Loucy (cell line): ENCODE measurements around the gene ABHD14A.

Experiments
- H2AFZ ChIP-seq: fragments of 200-600 bp; sonication (generic); 2 replicates; pipeline ENCODE4 v1.6.0; 2016; ENCODE audit warnings: antibody characterized with exemption, mild to moderate bottlenecking, low read length, moderate library complexity
- H3F3A ChIP-seq: fragments of 200-600 bp; 2 replicates; pipeline ENCODE4 v1.6.0; 2016; ENCODE audit warnings: antibody characterized with exemption, low read depth, mild to moderate bottlenecking
- H3K27me3 ChIP-seq: fragments of 200-600 bp; sonication (generic); 2 replicates; pipeline ENCODE4 v1.6.1; 2014; ENCODE audit warnings: low read length, mild to moderate bottlenecking; ENCODE audit not compliant: insufficient read depth, poor library complexity, severe bottlenecking
- H3K36me3 ChIP-seq: fragments of 200-600 bp; sonication (generic); 2 replicates; pipeline ENCODE4 v1.6.1; 2016; ENCODE audit warnings: low read length; ENCODE audit not compliant: insufficient read depth
- H3K4me1 ChIP-seq: fragments of 200-600 bp; sonication (generic); 2 replicates; pipeline ENCODE4 v1.5.1; 2014; ENCODE audit warnings: low read length, mild to moderate bottlenecking; ENCODE audit not compliant: insufficient read depth, poor library complexity, severe bottlenecking
- H3K4me2 ChIP-seq: fragments of 200-600 bp; sonication (generic); 2 replicates; pipeline ENCODE4 v1.6.0; 2014; ENCODE audit warnings: antibody characterized with exemption, low read length, low read depth, mild to moderate bottlenecking; ENCODE audit not compliant: poor library complexity, severe bottlenecking
- H3K4me3 ChIP-seq: fragments of 200-600 bp; sonication (generic); 2 replicates; pipeline ENCODE4 v1.5.1; 2014; ENCODE audit warnings: low read length, mild to moderate bottlenecking, mixed read lengths; ENCODE audit not compliant: poor library complexity, severe bottlenecking
- H3K79me2 ChIP-seq: fragments of 200-600 bp; sonication (generic); 2 replicates; pipeline ENCODE4 v1.6.1; 2014; ENCODE audit warnings: low read length; ENCODE audit not compliant: insufficient read depth
- H3K9ac ChIP-seq: fragments of 200-600 bp; sonication (generic); 2 replicates; pipeline ENCODE4 v1.6.0; 2014; ENCODE audit warnings: mild to moderate bottlenecking, low read depth, low read length, moderate library complexity; ENCODE audit not compliant: poor library complexity, severe bottlenecking
- H3K9me2 ChIP-seq: fragments of 200-600 bp; sonication (generic); replicated peaks from 2 replicates; pipeline ENCODE4 v1.6.1; 2016; ENCODE audit warnings: low read depth, low read length, mixed read lengths
- H3K9me3 ChIP-seq: fragments of 200-600 bp; sonication (generic); 2 replicates; pipeline ENCODE4 v1.6.1; 2014; ENCODE audit warnings: mild to moderate bottlenecking, antibody characterized with exemption, low read length, low read depth; ENCODE audit not compliant: insufficient read depth
- H4K20me1 ChIP-seq: fragments of 200-600 bp; sonication (generic); 2 replicates; pipeline ENCODE4 v1.6.0; 2014; ENCODE audit warnings: antibody characterized with exemption, low read length, mild to moderate bottlenecking; ENCODE audit not compliant: insufficient read depth, poor library complexity, severe bottlenecking
- EZH2phosphoT487 ChIP-seq: fragments of 200-600 bp; IDR thresholded peaks from 2 replicates; pipeline ENCODE4 v1.6.1; 2018; ENCODE audit warnings: antibody characterized with exemption, mild to moderate bottlenecking, moderate library complexity, borderline replicate concordance
- TF ChIP-seq, protein P1 (sequence below): fragments of 200-600 bp; sonication (generic); conservative IDR thresholded peaks from 2 replicates; pipeline ENCODE4 v1.5.1; 2014; ENCODE audit warnings: mild to moderate bottlenecking, antibody characterized with exemption, low read length

ABHD14A gene

DNA sequence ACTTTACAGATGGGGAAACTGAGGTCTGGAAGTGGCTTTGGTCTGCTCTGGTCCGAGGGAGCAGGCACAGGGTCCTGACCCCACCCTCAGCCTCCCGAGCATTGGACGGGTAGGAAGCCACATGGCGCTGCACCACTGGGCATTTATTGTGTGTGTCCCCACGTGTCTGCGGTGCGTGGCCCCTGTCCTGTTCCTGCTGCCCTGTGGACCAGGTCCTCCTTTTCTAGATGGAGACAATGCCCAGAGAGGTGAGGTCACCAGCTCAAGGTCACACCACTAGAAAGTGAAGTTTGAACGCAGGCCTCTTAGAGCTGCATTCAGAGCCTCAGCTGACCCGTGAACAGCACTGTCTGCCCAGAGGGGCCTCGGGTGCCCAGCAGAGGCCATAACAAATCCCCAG is 54.7 kb downstream of the ABHD14A start:
- Histone ChIP-seq H3K27me3 (no peaks in the 10 kb centered on the region), H3K9me3 (no peaks in the 10 kb centered on the region), H3K9ac (no peak overlapping the region), H3K36me3 (no peaks in the 10 kb centered on the region), H3K4me2 (no peak overlapping the region), H3K4me3 (no peak overlapping the region), H3K4me1 (no peaks in the 10 kb centered on the region), H2AFZ (no peak overlapping the region), H4K20me1 (no peaks in the 10 kb centered on the region), H3K79me2 (no peaks in the 10 kb centered on the region), H3K9me2 (no peaks in the 10 kb centered on the region), H3F3A (no peaks in the 10 kb centered on the region)
- TF ChIP-seq, protein P1, sequence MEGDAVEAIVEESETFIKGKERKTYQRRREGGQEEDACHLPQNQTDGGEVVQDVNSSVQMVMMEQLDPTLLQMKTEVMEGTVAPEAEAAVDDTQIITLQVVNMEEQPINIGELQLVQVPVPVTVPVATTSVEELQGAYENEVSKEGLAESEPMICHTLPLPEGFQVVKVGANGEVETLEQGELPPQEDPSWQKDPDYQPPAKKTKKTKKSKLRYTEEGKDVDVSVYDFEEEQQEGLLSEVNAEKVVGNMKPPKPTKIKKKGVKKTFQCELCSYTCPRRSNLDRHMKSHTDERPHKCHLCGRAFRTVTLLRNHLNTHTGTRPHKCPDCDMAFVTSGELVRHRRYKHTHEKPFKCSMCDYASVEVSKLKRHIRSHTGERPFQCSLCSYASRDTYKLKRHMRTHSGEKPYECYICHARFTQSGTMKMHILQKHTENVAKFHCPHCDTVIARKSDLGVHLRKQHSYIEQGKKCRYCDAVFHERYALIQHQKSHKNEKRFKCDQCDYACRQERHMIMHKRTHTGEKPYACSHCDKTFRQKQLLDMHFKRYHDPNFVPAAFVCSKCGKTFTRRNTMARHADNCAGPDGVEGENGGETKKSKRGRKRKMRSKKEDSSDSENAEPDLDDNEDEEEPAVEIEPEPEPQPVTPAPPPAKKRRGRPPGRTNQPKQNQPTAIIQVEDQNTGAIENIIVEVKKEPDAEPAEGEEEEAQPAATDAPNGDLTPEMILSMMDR = no peak
- no peak for TF ChIP-seq EZH2phosphoT487
